NCI-H128 (cell line): Measurements from ENCODE around the gene ARF1.

Experiments
- DNase-seq: peaks from one replicate; lab custom pipeline; 2025; ENCODE audit not compliant: unreplicated experiment; lab: John Stamatoyannopoulos, UW

The ARF1 gene

GRCh38 chr1:228048659-228049298 is 33.7 kb upstream of the ARF1 start:
- DNase-seq, result no peak

GRCh38 chr1:228050571-228051231 is 31.8 kb upstream of the ARF1 start:
- DNase-seq, result no peak

- no peak for DNase-seq
Observed at GRCh38 chr1:228058172-228058948, 24.1 kb upstream of the ARF1 start.

GRCh38 chr1:228058949-228059633 is 23.4 kb upstream of the ARF1 start:
- no peak for DNase-seq

GRCh38 chr1:228059634-228060457 is 22.7 kb upstream of the ARF1 start:
- DNase-seq, result no peak

- DNase-seq, result no peak
Observed at GRCh38 chr1:228060458-228061190, 21.9 kb upstream of the ARF1 start.

GRCh38 chr1:228061411-228062084 is 21.0 kb upstream of the ARF1 start:
- DNase-seq, result no peak

GRCh38 chr1:228062085-228062791 is 20.3 kb upstream of the ARF1 start:
- no peak for DNase-seq

- DNase-seq, result no peak
Observed at GRCh38 chr1:228062812-228063211, 19.7 kb upstream of the ARF1 start.

GRCh38 chr1:228063251-228064191 is 19.0 kb upstream of the ARF1 start:
- DNase-seq, result no peak

GRCh38 chr1:228064296-228064695 is 18.2 kb upstream of the ARF1 start:
- DNase-seq, result no peak

GRCh38 chr1:228064741-228065542 is 17.6 kb upstream of the ARF1 start:
- no peak for DNase-seq

GRCh38 chr1:228065543-228066347 is 16.8 kb upstream of the ARF1 start:
- DNase-seq, result no peak

- DNase-seq, result no peak
Observed at GRCh38 chr1:228066416-228066815, 16.1 kb upstream of the ARF1 start.

- no peak for DNase-seq
Observed at GRCh38 chr1:228066891-228067654, 15.4 kb upstream of the ARF1 start.
